HUDEP-2 (cell line): ENCODE measurements around the gene PLXNA2.

Experiments used
- DNase-seq, 76 experiments: peaks; one replicate each; lab custom pipeline; 2025; ENCODE audit not compliant: unreplicated experiment in 76 of 76; lab: John Stamatoyannopoulos, UW

The PLXNA2 gene

DNA sequence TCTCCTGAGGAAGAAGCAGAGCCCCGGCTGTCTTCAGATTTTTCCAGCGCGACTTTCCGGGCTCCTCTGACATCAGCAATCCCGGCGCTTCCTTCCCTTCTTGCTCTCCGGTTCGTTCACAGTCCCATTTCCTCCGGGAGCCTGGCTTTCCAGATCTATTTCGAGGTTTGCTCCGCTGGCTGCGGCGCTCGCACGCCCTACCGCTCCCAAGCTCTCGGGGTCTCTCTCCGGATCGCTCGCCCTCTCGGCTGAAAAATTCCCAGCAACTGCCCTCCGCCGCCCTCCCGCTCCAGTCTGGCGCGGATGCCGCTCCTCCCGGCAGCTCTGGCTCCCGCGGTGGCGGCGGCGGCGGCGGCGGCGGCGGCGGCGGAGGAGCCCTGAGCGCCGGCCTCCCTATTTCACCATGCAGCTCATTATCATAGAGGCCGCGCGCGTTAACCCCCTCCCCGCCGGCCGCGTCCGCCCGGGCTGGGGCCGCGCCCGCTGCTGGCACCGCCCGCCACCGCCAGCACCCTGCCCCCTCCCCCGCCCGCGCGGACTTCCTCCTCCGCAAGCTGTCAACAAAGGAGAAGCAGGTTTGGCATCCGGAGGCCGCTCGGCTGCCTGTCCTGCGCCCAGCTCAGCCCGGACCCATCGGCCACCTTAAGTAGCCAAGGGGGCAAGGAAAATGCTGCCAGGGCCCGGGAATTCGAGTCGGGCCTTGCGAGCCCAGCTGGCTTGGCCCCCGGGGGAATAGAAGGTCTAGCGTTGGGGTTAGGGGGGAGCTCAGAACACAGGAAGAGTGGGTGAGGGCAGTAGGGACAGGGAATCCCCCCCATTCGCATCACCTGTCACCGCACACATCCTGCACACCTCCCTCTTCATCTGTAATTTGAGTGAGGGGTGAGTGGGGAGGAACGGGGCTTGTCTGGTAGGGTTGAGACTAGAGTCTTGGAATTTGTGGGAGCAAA lies at the start of gene PLXNA2:
TSS of gene PLXNA2 (minus strand) at position 418 of the 950 bp plus-strand sequence. CDS start 26,462 bp downstream, outside the sequence.
- DNase-seq = peak in 60 of 76 experiments; percentile 4 to 80 (median 54)

DNA sequence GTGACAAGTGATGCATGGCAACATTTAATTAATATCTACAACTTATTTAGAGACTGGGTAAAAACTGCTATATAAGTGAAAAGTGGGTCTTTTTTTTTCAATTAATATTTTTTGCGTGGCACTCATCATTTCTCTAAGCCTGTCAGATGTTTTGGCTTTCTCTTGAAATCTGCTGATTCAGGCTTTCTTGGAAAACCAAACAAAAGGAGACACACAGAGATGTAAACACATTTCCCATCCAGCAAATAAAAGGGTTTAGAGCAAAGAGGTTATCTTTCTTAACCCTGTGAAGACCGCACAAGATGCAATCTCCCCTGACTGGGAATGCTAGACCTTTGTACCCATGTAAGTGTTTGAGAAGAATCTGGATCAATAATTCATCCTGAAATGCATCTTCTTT lies 48.7 kb upstream of the PLXNA2 start:
- no peak for DNase-seq

DNA sequence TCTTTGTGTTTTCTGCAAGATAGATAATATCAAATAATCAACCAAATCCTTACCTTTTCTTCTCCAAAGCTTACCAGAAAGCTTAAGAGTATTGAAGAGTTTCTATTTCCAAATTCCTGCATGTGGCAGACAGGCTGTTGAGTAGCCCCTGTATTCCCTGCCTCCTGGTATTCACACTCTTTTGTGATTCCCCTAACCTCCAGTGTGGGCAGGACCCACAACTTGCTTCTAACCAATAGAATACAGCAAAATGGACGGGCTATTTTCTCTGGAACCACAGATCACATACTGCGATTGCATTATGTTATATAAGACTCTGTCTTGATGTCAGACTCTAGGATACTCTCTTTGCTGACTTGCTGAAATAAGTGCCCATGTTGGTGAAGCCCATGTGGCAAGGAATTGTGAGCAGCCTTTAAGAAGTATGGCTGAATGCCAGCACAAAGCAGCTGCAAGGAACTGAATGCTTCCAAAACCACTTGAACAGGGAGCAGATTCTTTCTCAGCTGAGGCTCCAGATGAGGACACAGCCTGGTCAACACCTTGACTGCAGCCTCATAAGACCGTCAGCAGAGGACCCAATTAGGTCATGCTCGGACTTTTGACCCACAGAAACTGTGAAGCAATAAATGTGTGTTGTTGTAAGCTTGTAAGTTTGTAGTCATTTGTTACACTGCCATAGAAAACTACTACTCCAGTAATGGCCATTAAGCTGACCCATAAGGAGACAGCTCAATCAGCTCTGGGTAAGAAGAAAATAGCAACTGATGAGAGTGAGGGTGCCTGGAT lies 47.9 kb upstream of the PLXNA2 start:
- no peak for DNase-seq

GRCh38 chr1:208291129-208291528 lies 46.9 kb upstream of the PLXNA2 start:
- no peak for DNase-seq

DNA sequence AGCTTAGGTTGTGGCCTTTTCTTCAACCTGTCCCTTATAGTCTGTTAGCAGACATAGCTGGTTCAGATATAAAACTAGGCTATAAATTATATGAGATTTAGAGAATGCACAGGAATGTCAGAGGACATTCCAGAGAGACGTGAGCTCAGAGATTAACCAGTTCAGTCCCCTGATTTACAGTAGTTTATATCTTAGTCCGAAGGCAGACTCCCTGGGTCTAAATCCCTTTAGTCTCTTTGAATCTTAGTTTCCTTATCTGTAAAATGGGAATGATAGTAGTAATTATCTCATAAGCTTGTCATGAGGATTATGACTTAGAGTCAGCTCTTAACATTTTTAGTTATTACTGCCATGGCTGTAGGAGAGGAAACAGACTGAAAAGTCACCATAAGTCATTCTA lies 45.5 kb upstream of the PLXNA2 start:
- no peak for DNase-seq

GRCh38 chr1:208288495-208288894 lies 44.3 kb upstream of the PLXNA2 start:
- DNase-seq = no peak

GRCh38 chr1:208280681-208281450 lies 36.7 kb upstream of the PLXNA2 start:
- no peak for DNase-seq

- DNase-seq = no peak
Observed at GRCh38 chr1:208279826-208280588, 35.8 kb upstream of the PLXNA2 start.

GRCh38 chr1:208278638-208279037 lies 34.5 kb upstream of the PLXNA2 start:
- DNase-seq = no peak

GRCh38 chr1:208276757-208277435 lies 32.7 kb upstream of the PLXNA2 start:
- no peak for DNase-seq

GRCh38 chr1:208275083-208275482 lies 30.9 kb upstream of the PLXNA2 start:
- DNase-seq = no peak

- DNase-seq = no peak
Observed at GRCh38 chr1:208273386-208274017, 29.3 kb upstream of the PLXNA2 start.

- no peak for DNase-seq
Observed at GRCh38 chr1:208272713-208273112, 28.5 kb upstream of the PLXNA2 start.

DNA sequence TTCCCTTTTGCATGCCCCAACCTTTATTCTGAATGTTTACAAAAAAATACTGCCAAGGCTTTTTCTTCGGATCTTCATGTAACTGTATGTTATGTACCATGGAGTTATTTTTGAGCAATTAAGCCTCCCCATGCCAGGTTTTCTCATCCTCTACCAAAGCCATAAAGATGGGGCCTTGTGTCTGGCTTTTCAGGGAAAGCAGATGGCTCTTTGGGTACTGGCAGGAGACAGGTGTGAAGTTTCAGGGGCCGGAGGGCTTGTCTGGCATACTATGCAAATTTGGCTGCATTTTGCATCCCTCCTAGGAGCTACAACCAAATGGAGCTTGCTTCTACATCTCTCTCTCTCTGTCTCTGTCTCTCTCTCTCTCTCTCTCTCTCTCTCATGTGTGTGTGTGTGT lies 28.1 kb upstream of the PLXNA2 start:
- DNase-seq = no peak

- DNase-seq = no peak
Observed at GRCh38 chr1:208271236-208271635, 27.1 kb upstream of the PLXNA2 start.

GRCh38 chr1:208270651-208271141 lies 26.5 kb upstream of the PLXNA2 start:
- DNase-seq = no peak

GRCh38 chr1:208269338-208269666 lies 25.1 kb upstream of the PLXNA2 start:
- DNase-seq = no peak

DNA sequence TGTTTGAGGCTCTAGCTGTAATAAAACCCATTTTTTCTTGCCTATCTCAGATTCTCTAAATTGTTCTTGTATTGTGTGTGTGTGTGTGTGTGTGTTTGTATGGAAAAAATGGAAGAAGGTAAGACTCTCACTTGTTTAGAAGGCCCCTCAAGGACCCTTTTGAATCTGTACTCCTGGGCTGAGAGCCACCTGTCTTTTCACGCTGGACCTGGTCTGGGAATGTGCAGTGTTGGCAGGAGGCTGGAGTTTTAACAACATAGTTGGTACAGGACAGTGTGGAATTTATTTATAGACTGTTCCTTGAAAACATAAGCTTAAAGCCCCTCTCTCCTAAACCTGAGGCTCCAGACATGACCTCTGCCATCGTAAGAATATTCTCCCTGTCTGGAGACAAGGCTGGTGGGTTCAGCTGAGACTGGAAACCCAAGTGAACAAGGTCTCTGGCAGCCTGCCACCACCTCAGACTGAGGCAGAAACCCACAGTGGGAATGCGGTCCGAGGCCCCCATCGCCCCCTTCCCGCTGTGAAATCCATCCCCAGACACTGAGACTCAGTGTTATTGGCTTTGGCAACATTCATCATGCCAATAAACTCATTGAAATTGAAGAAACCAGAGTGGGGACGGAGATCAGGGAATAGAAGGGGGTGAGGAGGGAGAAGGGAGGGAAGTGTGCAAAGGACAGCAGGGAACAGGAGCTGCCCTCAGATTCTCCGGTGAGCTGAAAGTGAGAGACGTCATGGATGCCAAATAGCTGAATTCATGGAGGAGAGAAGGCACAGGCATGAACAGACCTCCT lies 24.6 kb upstream of the PLXNA2 start:
- no peak for DNase-seq
